OCI-LY7 (cell line): ENCODE measurements around the gene CPZ.

ENCODE experiments used
- CTCF ChIP-seq: fragments of 200-600 bp; sonication (generic); conservative IDR thresholded peaks from 2 replicates; pipeline ENCODE4 v1.5.1; 2014; ENCODE audit warnings: mild to moderate bottlenecking, antibody characterized with exemption, low read length, moderate library complexity, mixed read lengths
- EZH2phosphoT487 ChIP-seq: fragments of 200-600 bp; sonication (generic); IDR thresholded peaks from 2 replicates; pipeline ENCODE4 v1.6.1; 2018; ENCODE audit warnings: low read depth, borderline replicate concordance, mild to moderate bottlenecking, mixed run types, antibody characterized with exemption, low read length, moderate library complexity, mixed read lengths

GRCh38 chr4:8662776-8663175 lies 70.2 kb downstream of the CPZ start:
- no peak for TF ChIP-seq CTCF
- no peak for TF ChIP-seq EZH2phosphoT487
